Loucy (cell line): Measurements from ENCODE around the gene ZNF57.

Source experiments
- EZH2phosphoT487 ChIP-seq: fragments of 200-600 bp; IDR thresholded peaks from 2 replicates; pipeline ENCODE4 v1.6.1; 2018; ENCODE audit warnings: antibody characterized with exemption, mild to moderate bottlenecking, moderate library complexity, borderline replicate concordance
- TF ChIP-seq, protein P1 (sequence below): fragments of 200-600 bp; sonication (generic); conservative IDR thresholded peaks from 2 replicates; pipeline ENCODE4 v1.5.1; 2014; ENCODE audit warnings: mild to moderate bottlenecking, antibody characterized with exemption, low read length

DNA sequence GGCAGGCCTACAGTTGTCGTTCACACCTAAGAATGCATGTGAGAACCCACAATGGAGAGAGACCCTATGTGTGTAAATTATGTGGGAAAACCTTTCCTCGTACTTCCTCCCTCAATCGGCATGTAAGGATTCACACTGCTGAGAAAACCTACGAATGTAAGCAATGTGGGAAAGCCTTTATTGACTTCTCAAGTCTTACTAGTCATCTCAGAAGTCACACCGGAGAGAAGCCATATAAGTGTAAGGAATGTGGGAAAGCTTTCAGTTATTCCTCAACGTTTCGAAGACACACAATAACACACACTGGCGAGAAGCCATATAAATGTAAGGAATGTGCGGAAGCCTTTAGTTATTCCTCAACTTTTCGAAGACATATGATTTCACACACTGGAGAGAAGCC, 48.1 kb upstream of the ZNF57 start:
- TF ChIP-seq, protein P1, sequence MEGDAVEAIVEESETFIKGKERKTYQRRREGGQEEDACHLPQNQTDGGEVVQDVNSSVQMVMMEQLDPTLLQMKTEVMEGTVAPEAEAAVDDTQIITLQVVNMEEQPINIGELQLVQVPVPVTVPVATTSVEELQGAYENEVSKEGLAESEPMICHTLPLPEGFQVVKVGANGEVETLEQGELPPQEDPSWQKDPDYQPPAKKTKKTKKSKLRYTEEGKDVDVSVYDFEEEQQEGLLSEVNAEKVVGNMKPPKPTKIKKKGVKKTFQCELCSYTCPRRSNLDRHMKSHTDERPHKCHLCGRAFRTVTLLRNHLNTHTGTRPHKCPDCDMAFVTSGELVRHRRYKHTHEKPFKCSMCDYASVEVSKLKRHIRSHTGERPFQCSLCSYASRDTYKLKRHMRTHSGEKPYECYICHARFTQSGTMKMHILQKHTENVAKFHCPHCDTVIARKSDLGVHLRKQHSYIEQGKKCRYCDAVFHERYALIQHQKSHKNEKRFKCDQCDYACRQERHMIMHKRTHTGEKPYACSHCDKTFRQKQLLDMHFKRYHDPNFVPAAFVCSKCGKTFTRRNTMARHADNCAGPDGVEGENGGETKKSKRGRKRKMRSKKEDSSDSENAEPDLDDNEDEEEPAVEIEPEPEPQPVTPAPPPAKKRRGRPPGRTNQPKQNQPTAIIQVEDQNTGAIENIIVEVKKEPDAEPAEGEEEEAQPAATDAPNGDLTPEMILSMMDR = no peak
- TF ChIP-seq EZH2phosphoT487 = no peak
